Measurements from ENCODE around the gene RAB3IP. TPM values are rescaled to one million over a fixed set of nuclear protein-coding genes. Genes with fewer than 3 reads are reported as not detected.
"Not testable (repeated sequence)": the region's sequence is repeated elsewhere in the genome, so short reads cannot be mapped to it uniquely, and the experiment has no call there.

Gene RAB3IP
- total and polyA plus RNA-seq, 12 donors = 14.2 to 33.3 (median 22.5) TPM

DNA sequence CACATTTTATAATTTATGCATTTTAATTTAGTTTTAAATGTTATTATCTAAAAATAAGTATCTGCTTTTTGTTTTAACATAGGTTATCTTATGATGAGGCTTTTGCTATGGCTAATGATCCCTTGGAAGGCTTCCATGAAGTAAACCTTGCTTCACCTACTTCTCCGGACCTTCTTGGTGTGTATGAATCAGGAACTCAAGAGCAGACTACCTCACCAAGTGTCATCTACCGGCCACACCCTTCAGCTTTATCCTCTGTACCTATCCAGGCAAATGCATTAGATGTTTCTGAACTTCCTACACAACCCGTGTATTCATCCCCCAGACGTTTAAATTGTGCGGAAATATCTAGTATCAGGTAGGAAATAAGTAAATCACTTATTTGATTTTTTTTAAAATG, 16.6 kb downstream of the RAB3IP start:
- Histone ChIP-seq H3K4me1 (peaks cover 0 to 4% (median 0%) of the 10 kb centered on the region in 9 donors), H3K9me3 (peaks cover 0 to 18% (median 6%) of the 10 kb centered on the region in 11 donors), H3K27ac (no peak overlapping the region), H3K27me3 (no peaks in the 10 kb centered on the region), H3K4me3 (no peak overlapping the region), H3K36me3 (peaks cover 0 to 22% (median 4%) of the 10 kb centered on the region in 9 donors)
- no peak for TF ChIP-seq CTCF (IDR thresholded peaks at IDR 0.05)
- DNase-seq = no peak
- 84 to 86% methylated on average over 5 of the region's 5 CpGs for WGBS, 2 donors
- intact Hi-C loops (cut with DNase I) = no loop called here
- no peak for ATAC-seq

DNA sequence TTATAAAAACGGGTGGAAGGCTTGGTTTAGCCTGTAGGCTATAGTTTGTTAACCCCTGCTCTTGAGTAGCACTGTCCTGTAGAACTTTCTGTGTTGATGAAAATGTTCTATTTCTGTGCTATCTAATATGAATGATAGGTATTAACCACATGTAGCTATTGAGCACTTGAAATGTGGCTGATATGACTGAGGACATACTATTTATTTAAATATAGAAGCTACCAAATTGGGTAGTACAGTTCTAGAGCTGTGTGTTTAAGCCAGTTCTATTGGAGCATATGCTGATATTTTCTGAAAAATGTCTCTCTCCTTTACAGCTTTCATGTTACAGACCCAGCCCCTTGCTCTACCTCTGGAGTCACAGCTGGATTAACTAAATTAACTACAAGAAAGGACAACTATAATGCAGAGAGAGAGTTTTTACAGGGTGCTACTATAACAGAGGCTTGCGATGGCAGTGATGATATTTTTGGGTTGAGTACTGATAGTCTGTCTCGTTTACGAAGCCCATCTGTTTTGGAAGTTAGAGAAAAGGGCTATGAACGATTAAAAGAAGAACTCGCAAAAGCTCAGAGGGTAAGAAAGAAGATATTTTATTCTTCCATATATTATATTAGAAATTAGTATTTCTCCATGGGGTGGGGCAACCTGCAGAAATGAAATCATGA, 17.6 kb downstream of the RAB3IP start:
- no peaks in the 10 kb centered on the region for H3K27me3 ChIP-seq
- H3K4me1 ChIP-seq = peaks cover 0 to 4% (median 0%) of the 10 kb centered on the region in 9 donors
- ATAC-seq = peak in 5 of 8 donors; percentile 45 to 75 (median 62)
- peak overlapping the region in 2 of 10 donors; percentile 1 to 12 for H3K4me3 ChIP-seq
- WGBS, 2 donors = 47 to 59% methylated on average over 6 of the region's 6 CpGs
- peak overlapping the region in 1 of 10 donors; percentile 9 for H3K27ac ChIP-seq
- H3K9me3 ChIP-seq = peaks cover 0 to 25% (median 6%) of the 10 kb centered on the region in 11 donors
- no peak for DNase-seq
- H3K36me3 ChIP-seq = peaks cover 0 to 22% (median 4%) of the 10 kb centered on the region in 9 donors
- intact Hi-C loops (cut with DNase I) = no loop called here
- TF ChIP-seq CTCF (IDR thresholded peaks at IDR 0.05) = no peak

- peaks cover 0 to 22% (median 4%) of the 10 kb centered on the region in 9 donors for H3K36me3 ChIP-seq
- peaks cover 0 to 4% (median 0%) of the 10 kb centered on the region in 9 donors for H3K4me1 ChIP-seq
- DNase-seq = no peak
- H3K4me3 ChIP-seq = no peak overlapping the region
- no peak overlapping the region for H3K27ac ChIP-seq
- intact Hi-C loops (cut with DNase I) = no loop called here
- H3K9me3 ChIP-seq = peaks cover 0 to 39% (median 6%) of the 10 kb centered on the region in 11 donors
- no peaks in the 10 kb centered on the region for H3K27me3 ChIP-seq
- no peak for ATAC-seq
- WGBS, 2 donors = 79 to 92% methylated on average over 2 of the region's 2 CpGs
- TF ChIP-seq CTCF (IDR thresholded peaks at IDR 0.05) = no peak
Measured at GRCh38 chr12:69758105-69758504, 19.4 kb downstream of the RAB3IP start.

DNA sequence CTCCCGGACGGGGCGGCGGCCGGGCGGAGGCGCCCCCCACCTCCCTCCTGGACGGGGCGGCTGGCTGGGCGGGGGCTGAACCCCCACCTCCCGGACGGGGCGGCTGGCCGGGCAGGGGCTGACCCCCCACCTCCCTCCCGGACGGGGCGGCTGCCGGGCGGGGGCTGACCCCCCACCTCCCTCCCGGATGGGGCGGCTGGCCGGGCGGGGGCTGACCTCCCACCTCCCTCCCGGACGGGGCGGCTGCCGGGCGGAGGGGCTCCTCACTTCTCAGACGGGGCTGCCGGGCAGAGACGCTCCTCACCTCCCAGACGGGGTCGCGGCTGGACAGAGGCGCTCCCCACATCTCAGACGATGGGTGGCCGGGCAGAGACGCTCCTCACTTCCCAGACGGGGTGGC, 20.9 kb downstream of the RAB3IP start:
- intact Hi-C loops (cut with DNase I); H3K27ac ChIP-seq; H3K27me3 ChIP-seq; H3K4me3 ChIP-seq; H3K4me1 ChIP-seq; ATAC-seq; DNase-seq: not testable (repeated sequence)
- H3K9me3 ChIP-seq = peaks cover 0 to 54% (median 10%) of the 10 kb centered on the region in 11 donors
- 96 to 97% methylated on average over 19 to 36 of the region's 39 CpGs for WGBS, 2 donors
- H3K36me3 ChIP-seq = peaks cover 0 to 22% (median 4%) of the 10 kb centered on the region in 9 donors

- ATAC-seq = no peak
- Histone ChIP-seq H3K36me3 (peaks cover 0 to 31% (median 4%) of the 10 kb centered on the region in 9 donors), H3K4me1 (no peaks in the 10 kb centered on the region), H3K4me3 (no peak overlapping the region), H3K27me3 (no peaks in the 10 kb centered on the region), H3K9me3 (peaks cover 0 to 92% (median 11%) of the 10 kb centered on the region in 11 donors), H3K27ac (no peak overlapping the region)
- WGBS, 2 donors = 77 to 90% methylated on average over 3 of the region's 3 CpGs
- TF ChIP-seq CTCF (IDR thresholded peaks at IDR 0.05) = no peak
- DNase-seq = no peak
- intact Hi-C loops (cut with DNase I) = loop anchor here in 1 of 10 donors (10.0 kb wide), 1 partner anchor 1891 kb away; no protein-coding TSS in a partner anchor
Measured at GRCh38 chr12:69765515-69765914, 26.9 kb downstream of the RAB3IP start.

Measured in heart right ventricle (tissue), 16 donors.